GM12872 (cell line): ENCODE data around the gene ITGA2B.

Experiments
- CTCF ChIP-seq: IDR thresholded peaks from 3 replicates; pipeline ENCODE4 v1.5.1; 2011; ENCODE audit warnings: low read depth, mild to moderate bottlenecking, low read length, moderate library complexity; ENCODE audit not compliant: insufficient read depth

Gene ITGA2B

GRCh38 chr17:44387804-44388203, 1.6 kb downstream of the ITGA2B start:
- no peak for TF ChIP-seq CTCF

GRCh38 chr17:44386182-44386525, 3.3 kb downstream of the ITGA2B start:
- TF ChIP-seq CTCF = no peak

DNA sequence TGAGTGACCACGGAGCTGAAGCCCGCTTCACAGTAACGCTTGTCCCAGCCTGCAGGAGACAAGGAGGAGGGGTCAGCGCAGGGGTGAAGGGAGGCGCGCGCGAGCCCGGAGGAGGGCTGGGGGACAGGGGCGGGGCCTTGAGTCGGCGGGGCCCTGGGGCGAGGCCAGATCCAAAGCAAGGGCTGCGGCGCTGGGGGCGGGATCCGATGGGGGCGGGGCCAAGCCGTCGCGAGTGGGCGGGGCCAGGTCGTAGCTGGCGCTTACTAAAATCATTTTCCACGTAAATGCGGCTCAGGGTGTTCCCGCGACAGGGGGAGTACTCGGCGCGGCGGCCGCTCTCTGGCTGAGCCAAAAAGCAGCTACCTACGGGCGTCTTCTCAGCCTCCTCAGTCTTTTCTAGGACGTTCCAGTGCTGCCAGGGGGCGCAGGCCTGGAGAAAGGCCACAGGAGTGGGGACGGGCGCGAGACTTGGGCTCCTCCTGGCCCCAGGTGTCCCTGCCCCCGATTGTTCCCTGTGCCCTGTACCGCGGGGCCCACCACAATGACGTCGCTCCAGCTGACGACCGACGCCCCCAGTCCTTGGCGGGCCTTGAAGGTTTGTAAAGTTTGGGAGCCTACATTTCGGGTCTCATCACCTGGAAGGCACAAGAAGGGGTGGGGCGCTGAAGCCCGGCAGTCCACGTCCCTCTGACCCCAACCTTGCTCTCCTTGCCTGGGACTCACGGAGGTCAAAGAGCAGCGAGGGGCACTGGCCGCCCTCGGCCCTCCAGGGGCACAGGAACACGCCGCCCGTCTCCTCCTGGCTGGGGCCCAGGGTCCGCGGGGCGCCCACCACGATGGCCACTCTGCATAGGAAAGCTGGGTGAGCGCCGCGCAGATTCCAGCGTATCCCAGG, 3.9 kb downstream of the ITGA2B start:
- peak; percentile 17; the same call in 1 of the 3 replicates for TF ChIP-seq CTCF

DNA sequence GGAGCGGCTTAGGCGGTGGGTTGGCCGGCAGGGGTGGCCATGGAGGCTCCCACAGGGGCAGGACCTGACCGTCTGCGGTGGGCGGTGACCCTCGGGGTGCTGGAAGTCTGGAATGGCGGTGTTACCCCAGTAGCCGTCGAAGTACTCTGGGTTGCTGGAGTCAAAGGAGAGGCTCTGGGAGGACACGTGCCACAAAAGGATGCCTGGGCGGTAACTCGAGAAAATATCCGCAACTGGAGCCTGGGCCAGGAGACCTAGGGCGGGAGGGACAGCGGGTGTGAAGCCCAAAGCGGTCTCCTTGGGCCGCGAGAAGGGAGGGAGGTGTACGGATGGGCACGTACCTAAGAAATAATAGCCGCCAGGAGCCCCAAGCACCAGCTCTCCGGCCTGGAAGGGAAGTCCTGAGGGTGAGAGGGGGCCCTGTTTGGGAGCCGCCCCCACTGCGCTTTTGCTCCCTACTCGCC, 4.6 kb downstream of the ITGA2B start:
- TF ChIP-seq CTCF = no peak

DNA sequence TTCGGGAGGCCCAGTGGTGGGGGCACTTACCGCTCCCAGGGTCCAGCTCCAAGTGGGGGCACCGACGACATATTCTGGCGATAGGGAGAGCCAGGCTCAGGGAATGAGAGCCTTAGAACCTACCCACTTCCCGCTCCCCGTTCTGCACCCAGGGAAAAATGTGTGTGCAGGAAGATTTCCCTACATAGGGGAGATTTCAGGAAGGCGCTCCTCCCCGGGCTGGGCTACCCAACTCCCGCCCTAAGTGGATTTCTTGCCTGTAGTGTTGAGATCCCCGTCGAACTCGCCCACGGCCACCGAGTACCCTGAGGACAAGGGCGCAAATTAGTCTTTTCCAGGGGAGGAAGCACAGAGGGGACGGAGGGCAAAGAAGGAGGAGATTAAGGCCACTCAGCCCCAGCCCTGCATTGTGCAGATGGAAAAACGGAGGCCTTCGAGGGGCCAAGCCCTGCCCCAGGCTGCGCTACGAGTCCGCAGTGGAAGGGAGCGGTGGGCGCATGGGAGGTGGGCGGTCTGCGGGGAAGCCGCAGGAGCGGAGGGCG, 5.1 kb downstream of the ITGA2B start:
- no peak for TF ChIP-seq CTCF

DNA sequence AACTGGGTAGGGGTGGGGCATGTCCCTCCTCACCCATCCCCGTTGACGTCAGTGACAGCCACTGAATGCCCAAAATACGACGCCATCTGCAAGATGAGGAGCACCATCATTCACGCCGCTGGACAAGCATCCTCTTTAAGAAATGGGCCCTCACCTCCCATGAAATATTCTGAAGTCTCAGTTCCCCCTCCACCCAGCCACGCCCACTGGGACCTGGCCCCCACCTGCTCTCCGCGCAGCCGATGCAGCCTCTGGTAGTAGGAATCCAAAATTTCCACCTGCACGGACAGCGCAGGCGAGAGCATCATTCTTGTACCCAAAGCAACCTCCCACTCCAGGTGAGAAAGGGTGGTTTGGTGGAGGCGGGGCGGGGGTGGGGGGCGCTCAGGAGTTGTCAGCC, 5.6 kb downstream of the ITGA2B start:
- TF ChIP-seq CTCF = no peak

- no peak for TF ChIP-seq CTCF
Measured at GRCh38 chr17:44383363-44383762, 6.1 kb downstream of the ITGA2B start.
